PC-9 (cell line): ENCODE measurements around the gene ZNF263.

ENCODE experiments used
- EZH2 ChIP-seq: fragments of 200-600 bp; sonication (generic); IDR thresholded peaks from 2 replicates; pipeline ENCODE4 v1.8.0; 2017; ENCODE audit warnings: antibody characterized with exemption, low read depth
- TF ChIP-seq, protein P1 (sequence below): fragments of 200-600 bp; sonication (generic); conservative IDR thresholded peaks from 2 replicates; pipeline ENCODE4 v1.6.1; 2017; ENCODE audit warnings: mixed run types, antibody characterized with exemption, mild to moderate bottlenecking, moderate library complexity

DNA sequence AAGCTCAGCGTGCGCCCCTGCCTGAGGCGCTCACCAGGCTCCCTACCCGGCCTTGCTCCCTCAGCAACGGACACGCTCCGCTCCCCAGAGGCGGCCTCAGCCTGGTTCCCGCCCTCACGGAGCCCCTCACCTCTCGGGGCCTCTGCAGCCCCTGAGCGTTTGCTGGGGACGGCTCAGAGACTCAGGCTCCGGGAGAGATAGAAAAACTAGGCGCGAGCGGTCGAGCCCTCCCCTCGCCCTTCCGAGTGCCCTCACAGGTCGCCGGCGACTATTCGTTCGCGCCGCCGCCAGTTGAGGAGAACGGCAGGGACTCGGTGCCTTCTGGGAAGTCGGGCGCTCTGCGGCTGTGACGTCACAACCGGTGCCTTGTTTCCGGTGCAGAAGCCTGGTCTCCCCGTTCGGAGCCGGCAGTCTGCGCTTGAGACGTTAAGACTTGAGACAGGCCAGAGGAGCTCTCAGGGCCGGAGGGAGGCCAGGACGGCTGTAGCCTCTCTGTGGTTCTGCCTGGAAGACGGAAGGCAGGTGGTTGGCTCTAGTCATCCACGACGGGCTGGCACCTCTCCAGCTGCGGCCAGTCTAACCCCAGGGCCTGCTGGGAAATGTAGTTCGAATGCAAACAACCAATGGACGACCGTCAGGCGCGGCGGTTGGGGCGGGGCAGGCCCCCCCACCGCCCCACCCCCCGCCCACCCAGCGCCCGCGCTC, 48.3 kb upstream of the ZNF263 start, which contains the start of gene ZNF200:
- TF ChIP-seq, protein P1, sequence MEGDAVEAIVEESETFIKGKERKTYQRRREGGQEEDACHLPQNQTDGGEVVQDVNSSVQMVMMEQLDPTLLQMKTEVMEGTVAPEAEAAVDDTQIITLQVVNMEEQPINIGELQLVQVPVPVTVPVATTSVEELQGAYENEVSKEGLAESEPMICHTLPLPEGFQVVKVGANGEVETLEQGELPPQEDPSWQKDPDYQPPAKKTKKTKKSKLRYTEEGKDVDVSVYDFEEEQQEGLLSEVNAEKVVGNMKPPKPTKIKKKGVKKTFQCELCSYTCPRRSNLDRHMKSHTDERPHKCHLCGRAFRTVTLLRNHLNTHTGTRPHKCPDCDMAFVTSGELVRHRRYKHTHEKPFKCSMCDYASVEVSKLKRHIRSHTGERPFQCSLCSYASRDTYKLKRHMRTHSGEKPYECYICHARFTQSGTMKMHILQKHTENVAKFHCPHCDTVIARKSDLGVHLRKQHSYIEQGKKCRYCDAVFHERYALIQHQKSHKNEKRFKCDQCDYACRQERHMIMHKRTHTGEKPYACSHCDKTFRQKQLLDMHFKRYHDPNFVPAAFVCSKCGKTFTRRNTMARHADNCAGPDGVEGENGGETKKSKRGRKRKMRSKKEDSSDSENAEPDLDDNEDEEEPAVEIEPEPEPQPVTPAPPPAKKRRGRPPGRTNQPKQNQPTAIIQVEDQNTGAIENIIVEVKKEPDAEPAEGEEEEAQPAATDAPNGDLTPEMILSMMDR, result no peak
- no peak for TF ChIP-seq EZH2
